H9 (cell line): ENCODE measurements around the gene MEA1. TPM values are rescaled to one million over a fixed set of nuclear protein-coding genes. Genes with fewer than 3 reads are reported as not detected.

Source experiments
- DNase-seq: peaks from one replicate; pipeline ENCODE4 v3.0.0-alpha.2; 2017
- H2AFZ ChIP-seq: one replicate; pipeline ENCODE4 v1.6.1; 2013; ENCODE audit warnings: mild to moderate bottlenecking, low read length, control low read depth, moderate library complexity
- H2AK5ac ChIP-seq: 2 replicates; pipeline ENCODE4 v1.6.1; 2013; ENCODE audit warnings: low read length, control low read depth, mixed read lengths; ENCODE audit not compliant: insufficient read length
- H2BK120ac ChIP-seq: one replicate; pipeline ENCODE4 v1.6.1; 2013; ENCODE audit warnings: low read depth, mild to moderate bottlenecking, low read length, control low read depth, inconsistent platforms; ENCODE audit not compliant: poor library complexity, severe bottlenecking
- H2BK12ac ChIP-seq: 2 replicates; pipeline ENCODE4 v1.6.1; 2013; ENCODE audit warnings: low read length, control low read depth, mixed read lengths, low read depth; ENCODE audit not compliant: insufficient read length
- H2BK15ac ChIP-seq: 2 replicates; pipeline ENCODE4 v1.6.1; 2013; ENCODE audit warnings: low read depth, low read length, control low read depth
- H2BK20ac ChIP-seq: one replicate; pipeline ENCODE4 v1.6.1; 2013; ENCODE audit warnings: low read depth, mild to moderate bottlenecking, low read length, control low read depth, inconsistent platforms; ENCODE audit not compliant: poor library complexity, severe bottlenecking
- H2BK5ac ChIP-seq: 2 replicates; pipeline ENCODE4 v1.6.1; 2013; ENCODE audit warnings: low read length, control low read depth, mixed read lengths; ENCODE audit not compliant: insufficient read length
- H3K14ac ChIP-seq: 2 replicates; pipeline ENCODE4 v1.6.1; 2013; ENCODE audit warnings: low read length, control low read depth; ENCODE audit not compliant: insufficient read depth
- H3K18ac ChIP-seq: 2 replicates; pipeline ENCODE4 v1.6.1; 2013; ENCODE audit warnings: low read depth, mild to moderate bottlenecking, mixed read lengths, low read length, control low read depth; ENCODE audit not compliant: insufficient read length
- H3K23ac ChIP-seq: 2 replicates; pipeline ENCODE4 v1.6.1; 2013; ENCODE audit warnings: low read length, control low read depth, mixed read lengths, low read depth; ENCODE audit not compliant: insufficient read length
- H3K23me2 ChIP-seq: 2 replicates; pipeline ENCODE4 v1.6.1; 2013; ENCODE audit warnings: low read depth, mild to moderate bottlenecking, mixed read lengths, low read length, control low read depth; ENCODE audit not compliant: insufficient read length, poor library complexity, severe bottlenecking
- H3K27ac ChIP-seq: 2 replicates; pipeline ENCODE4 v1.5.1; 2013; ENCODE audit warnings: low read length, control low read depth, mixed read lengths, low read depth; ENCODE audit not compliant: insufficient read length
- H3K27me3 ChIP-seq: 2 replicates; pipeline ENCODE4 v1.6.1; 2013; ENCODE audit warnings: low read length, control low read depth, inconsistent platforms; ENCODE audit not compliant: insufficient read depth
- H3K4ac ChIP-seq: 2 replicates; pipeline ENCODE4 v1.6.1; 2013; ENCODE audit warnings: low read depth, mild to moderate bottlenecking, control low read depth, inconsistent platforms, low read length, moderate library complexity
- H3K4me1 ChIP-seq: 2 replicates; pipeline ENCODE4 v1.6.1; 2013; ENCODE audit warnings: low read length, control low read depth, inconsistent platforms; ENCODE audit not compliant: insufficient read depth
- H3K4me2 ChIP-seq: 2 replicates; pipeline ENCODE4 v1.6.1; 2013; ENCODE audit warnings: low read length, control low read depth, mixed read lengths; ENCODE audit not compliant: insufficient read length, insufficient read depth
- H3K56ac ChIP-seq: 2 replicates; pipeline ENCODE4 v1.6.1; 2013; ENCODE audit warnings: low read depth, mild to moderate bottlenecking, mixed read lengths, low read length, control low read depth; ENCODE audit not compliant: insufficient read length
- H3K79me1 ChIP-seq: 2 replicates; pipeline ENCODE4 v1.6.1; 2013; ENCODE audit warnings: low read depth, mild to moderate bottlenecking, moderate library complexity, low read length, control low read depth, inconsistent platforms; ENCODE audit not compliant: insufficient read depth, poor library complexity, severe bottlenecking
- H3K79me2 ChIP-seq: 2 replicates; pipeline ENCODE4 v1.6.1; 2013; ENCODE audit warnings: low read length, control low read depth, inconsistent platforms; ENCODE audit not compliant: insufficient read depth
- H3K9ac ChIP-seq: 2 replicates; pipeline ENCODE4 v1.6.1; 2013; ENCODE audit warnings: low read length, control low read depth, mixed read lengths; ENCODE audit not compliant: insufficient read length; ENCODE audit errors: extremely low read depth
- H3K9me3 ChIP-seq: one replicate; pipeline ENCODE4 v1.6.1; 2013; ENCODE audit warnings: low read depth, low read length, inconsistent platforms; ENCODE audit not compliant: control insufficient read depth
- H3T11ph ChIP-seq: one replicate; pipeline ENCODE4 v1.6.1; 2013; ENCODE audit warnings: mild to moderate bottlenecking, low read length, control low read depth, inconsistent platforms
- H4K20me1 ChIP-seq: one replicate; pipeline ENCODE4 v1.6.1; 2013; ENCODE audit not compliant: control insufficient read depth, insufficient read length, insufficient read depth
- H4K5ac ChIP-seq: 2 replicates; pipeline ENCODE4 v1.6.1; 2013; ENCODE audit warnings: low read depth, mild to moderate bottlenecking, mixed read lengths, low read length, control low read depth; ENCODE audit not compliant: insufficient read length
- H4K8ac ChIP-seq: replicated peaks from 2 replicates; pipeline ENCODE4 v1.6.1; 2013; ENCODE audit warnings: low read length, control low read depth, mixed read lengths, low read depth; ENCODE audit not compliant: insufficient read length
- H4K91ac ChIP-seq: 2 replicates; pipeline ENCODE4 v1.6.1; 2013; ENCODE audit warnings: low read depth, mild to moderate bottlenecking, moderate library complexity, mixed read lengths, low read length, control low read depth; ENCODE audit not compliant: insufficient read length
- H3K27ac Mint-ChIP-seq, 3 experiments: 2 replicates in 2 of 3; 3 replicates in 1 of 3; pipeline ENCODE4 v1.8.0; 2020 to 2021; ENCODE audit warnings: mixed read lengths in 3 of 3, mild to moderate bottlenecking in 1 of 3, moderate library complexity in 1 of 3
- H3K27me3 Mint-ChIP-seq: 2 replicates; pipeline ENCODE4 v1.8.0; 2021; ENCODE audit warnings: low read depth, mild to moderate bottlenecking, moderate library complexity, mixed read lengths
- H3K36me3 Mint-ChIP-seq, 3 experiments: 2 replicates in 2 of 3; 3 replicates in 1 of 3; pipeline ENCODE4 v1.8.0; 2020 to 2021; ENCODE audit warnings: low read depth in 3 of 3, mixed read lengths in 3 of 3; ENCODE audit not compliant: insufficient read depth in 1 of 3
- H3K4me1 Mint-ChIP-seq, 2 experiments: 2 replicates each; pipeline ENCODE4 v1.8.0; 2020; ENCODE audit warnings: mixed read lengths in 2 of 2
- H3K4me3 Mint-ChIP-seq, 2 experiments: 2 replicates in 1 of 2; 3 replicates in 1 of 2; pipeline ENCODE4 v1.8.0; 2020 to 2021; ENCODE audit warnings: mild to moderate bottlenecking in 2 of 2, mixed read lengths in 2 of 2, moderate library complexity in 1 of 2
- H3K9me3 Mint-ChIP-seq, 2 experiments: 2 replicates in 1 of 2; 3 replicates in 1 of 2; pipeline ENCODE4 v1.8.0; 2020; ENCODE audit warnings: mild to moderate bottlenecking in 2 of 2, mixed read lengths in 2 of 2, moderate library complexity in 1 of 2
- CTCF ChIP-seq: fragments of 200-600 bp; sonication (generic); conservative IDR thresholded peaks from 3 replicates; pipeline ENCODE4 v1.8.0; 2021; ENCODE audit warnings: antibody characterized with exemption, mild to moderate bottlenecking
- WGBS: extraction: QIAGEN DNeasy Blood & Tissue Kit; methylation state at CpG from one replicate; pipeline ENCODE4 v1.1.7; 2013; ENCODE audit warnings: missing lambda C conversion rate, low lambda C conversion rate, mixed read lengths; ENCODE audit not compliant: insufficient read length; ENCODE audit errors: extremely low coverage; 5-methylcytosine and 5-hydroxymethylcytosine counted together
- total RNA-seq: library from RNA; stranded (reverse); gene quantifications from 2 replicates; pipeline ENCODE4 v1.2.1, GENCODE V29; 2021

MEA1 gene
- total RNA-seq, 1 experiment from 2014 or later: 113 TPM

DNA sequence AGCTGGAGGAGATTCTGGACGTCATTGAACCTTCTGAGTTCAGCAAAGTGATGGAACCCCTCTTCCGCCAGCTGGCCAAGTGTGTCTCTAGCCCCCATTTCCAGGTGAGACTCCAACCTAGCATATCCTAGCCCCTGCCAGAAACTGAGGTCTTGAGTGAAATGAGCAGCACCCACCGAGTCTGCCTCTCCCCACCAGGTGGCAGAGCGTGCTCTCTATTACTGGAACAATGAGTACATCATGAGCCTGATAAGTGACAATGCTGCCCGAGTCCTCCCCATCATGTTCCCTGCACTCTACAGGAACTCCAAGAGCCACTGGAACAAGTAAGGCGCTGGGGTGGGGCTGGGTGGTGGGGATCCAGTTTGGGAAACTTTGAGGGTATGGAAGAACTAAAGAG is 4.6 kb downstream of the MEA1 start:
- Mint-ChIP-seq H3K9me3 (no peaks in the 10 kb centered on the region; a peak in 1 of 5 replicates), H3K27ac (no peak overlapping the region; a peak in 1 of 7 replicates), H3K36me3 (peaks cover 27 to 80% (median 72%) of the 10 kb centered on the region in 3 experiments; a peak in 6 of 7 replicates), H3K4me3 (no peak overlapping the region), H3K27me3 (no peaks in the 10 kb centered on the region), H3K4me1 (peaks cover 16 to 19% of the 10 kb centered on the region in 2 experiments)
- WGBS: no CpG with 5 or more reads among the region's 6 CpGs
- TF ChIP-seq CTCF: peak; percentile 54; the same call in 2 of the 3 replicates
- no peaks in the 10 kb centered on the region for H3K9me3 ChIP-seq
- no peak overlapping the region for H3K14ac ChIP-seq
- no peaks in the 10 kb centered on the region for H4K20me1 ChIP-seq
- H3K79me1 ChIP-seq: no peaks in the 10 kb centered on the region
- H2BK20ac ChIP-seq: no peak overlapping the region
- H3K23ac ChIP-seq: no peak overlapping the region
- H3K18ac ChIP-seq: no peak overlapping the region
- no peak overlapping the region for H4K8ac ChIP-seq
- peaks cover 3% of the 10 kb centered on the region; the same call in 1 of the 2 replicates for H3K79me2 ChIP-seq
- no peak overlapping the region for H2BK5ac ChIP-seq
- H2BK12ac ChIP-seq: no peak overlapping the region
- DNase-seq: no peak
- no peak overlapping the region for H2BK120ac ChIP-seq
- no peak overlapping the region for H3T11ph ChIP-seq
- no peak overlapping the region for H3K9ac ChIP-seq
- H2BK15ac ChIP-seq: no peak overlapping the region
- H3K4me2 ChIP-seq: no peak overlapping the region
- H4K91ac ChIP-seq: no peak overlapping the region
- H3K4me1 ChIP-seq: peaks cover 2% of the 10 kb centered on the region; the same call in 1 of the 2 replicates
- H3K27me3 ChIP-seq: no peaks in the 10 kb centered on the region
- no peak overlapping the region for H3K27ac ChIP-seq
- H2AK5ac ChIP-seq: no peak overlapping the region
- H3K56ac ChIP-seq: no peak overlapping the region
- no peak overlapping the region for H3K4ac ChIP-seq
- no peak overlapping the region for H4K5ac ChIP-seq
- H3K23me2 ChIP-seq: peaks cover 6% of the 10 kb centered on the region
- no peak overlapping the region for H2AFZ ChIP-seq
